H9 (cell line): ENCODE measurements around the gene ANKS3. TPM values are rescaled to one million over a fixed set of nuclear protein-coding genes. Genes with fewer than 3 reads are reported as not detected.

Experiments used
- DNase-seq: peaks from one replicate; pipeline ENCODE4 v3.0.0-alpha.2; 2017
- H2AFZ ChIP-seq: one replicate; pipeline ENCODE4 v1.6.1; 2013; ENCODE audit warnings: mild to moderate bottlenecking, low read length, control low read depth, moderate library complexity
- H2AK5ac ChIP-seq: 2 replicates; pipeline ENCODE4 v1.6.1; 2013; ENCODE audit warnings: low read length, control low read depth, mixed read lengths; ENCODE audit not compliant: insufficient read length
- H2BK120ac ChIP-seq: one replicate; pipeline ENCODE4 v1.6.1; 2013; ENCODE audit warnings: low read depth, mild to moderate bottlenecking, low read length, control low read depth, inconsistent platforms; ENCODE audit not compliant: poor library complexity, severe bottlenecking
- H2BK12ac ChIP-seq: 2 replicates; pipeline ENCODE4 v1.6.1; 2013; ENCODE audit warnings: low read length, control low read depth, mixed read lengths, low read depth; ENCODE audit not compliant: insufficient read length
- H2BK15ac ChIP-seq: 2 replicates; pipeline ENCODE4 v1.6.1; 2013; ENCODE audit warnings: low read depth, low read length, control low read depth
- H2BK20ac ChIP-seq: one replicate; pipeline ENCODE4 v1.6.1; 2013; ENCODE audit warnings: low read depth, mild to moderate bottlenecking, low read length, control low read depth, inconsistent platforms; ENCODE audit not compliant: poor library complexity, severe bottlenecking
- H2BK5ac ChIP-seq: 2 replicates; pipeline ENCODE4 v1.6.1; 2013; ENCODE audit warnings: low read length, control low read depth, mixed read lengths; ENCODE audit not compliant: insufficient read length
- H3K14ac ChIP-seq: 2 replicates; pipeline ENCODE4 v1.6.1; 2013; ENCODE audit warnings: low read length, control low read depth; ENCODE audit not compliant: insufficient read depth
- H3K18ac ChIP-seq: 2 replicates; pipeline ENCODE4 v1.6.1; 2013; ENCODE audit warnings: low read depth, mild to moderate bottlenecking, mixed read lengths, low read length, control low read depth; ENCODE audit not compliant: insufficient read length
- H3K23ac ChIP-seq: 2 replicates; pipeline ENCODE4 v1.6.1; 2013; ENCODE audit warnings: low read length, control low read depth, mixed read lengths, low read depth; ENCODE audit not compliant: insufficient read length
- H3K23me2 ChIP-seq: 2 replicates; pipeline ENCODE4 v1.6.1; 2013; ENCODE audit warnings: low read depth, mild to moderate bottlenecking, mixed read lengths, low read length, control low read depth; ENCODE audit not compliant: insufficient read length, poor library complexity, severe bottlenecking
- H3K27ac ChIP-seq: 2 replicates; pipeline ENCODE4 v1.5.1; 2013; ENCODE audit warnings: low read length, control low read depth, mixed read lengths, low read depth; ENCODE audit not compliant: insufficient read length
- H3K27me3 ChIP-seq: 2 replicates; pipeline ENCODE4 v1.6.1; 2013; ENCODE audit warnings: low read length, control low read depth, inconsistent platforms; ENCODE audit not compliant: insufficient read depth
- H3K4ac ChIP-seq: 2 replicates; pipeline ENCODE4 v1.6.1; 2013; ENCODE audit warnings: low read depth, mild to moderate bottlenecking, control low read depth, inconsistent platforms, low read length, moderate library complexity
- H3K4me1 ChIP-seq: 2 replicates; pipeline ENCODE4 v1.6.1; 2013; ENCODE audit warnings: low read length, control low read depth, inconsistent platforms; ENCODE audit not compliant: insufficient read depth
- H3K4me2 ChIP-seq: 2 replicates; pipeline ENCODE4 v1.6.1; 2013; ENCODE audit warnings: low read length, control low read depth, mixed read lengths; ENCODE audit not compliant: insufficient read length, insufficient read depth
- H3K56ac ChIP-seq: 2 replicates; pipeline ENCODE4 v1.6.1; 2013; ENCODE audit warnings: low read depth, mild to moderate bottlenecking, mixed read lengths, low read length, control low read depth; ENCODE audit not compliant: insufficient read length
- H3K79me1 ChIP-seq: 2 replicates; pipeline ENCODE4 v1.6.1; 2013; ENCODE audit warnings: low read depth, mild to moderate bottlenecking, moderate library complexity, low read length, control low read depth, inconsistent platforms; ENCODE audit not compliant: insufficient read depth, poor library complexity, severe bottlenecking
- H3K79me2 ChIP-seq: 2 replicates; pipeline ENCODE4 v1.6.1; 2013; ENCODE audit warnings: low read length, control low read depth, inconsistent platforms; ENCODE audit not compliant: insufficient read depth
- H3K9ac ChIP-seq: 2 replicates; pipeline ENCODE4 v1.6.1; 2013; ENCODE audit warnings: low read length, control low read depth, mixed read lengths; ENCODE audit not compliant: insufficient read length; ENCODE audit errors: extremely low read depth
- H3K9me3 ChIP-seq: one replicate; pipeline ENCODE4 v1.6.1; 2013; ENCODE audit warnings: low read depth, low read length, inconsistent platforms; ENCODE audit not compliant: control insufficient read depth
- H3T11ph ChIP-seq: one replicate; pipeline ENCODE4 v1.6.1; 2013; ENCODE audit warnings: mild to moderate bottlenecking, low read length, control low read depth, inconsistent platforms
- H4K20me1 ChIP-seq: one replicate; pipeline ENCODE4 v1.6.1; 2013; ENCODE audit not compliant: control insufficient read depth, insufficient read length, insufficient read depth
- H4K5ac ChIP-seq: 2 replicates; pipeline ENCODE4 v1.6.1; 2013; ENCODE audit warnings: low read depth, mild to moderate bottlenecking, mixed read lengths, low read length, control low read depth; ENCODE audit not compliant: insufficient read length
- H4K8ac ChIP-seq: replicated peaks from 2 replicates; pipeline ENCODE4 v1.6.1; 2013; ENCODE audit warnings: low read length, control low read depth, mixed read lengths, low read depth; ENCODE audit not compliant: insufficient read length
- H4K91ac ChIP-seq: 2 replicates; pipeline ENCODE4 v1.6.1; 2013; ENCODE audit warnings: low read depth, mild to moderate bottlenecking, moderate library complexity, mixed read lengths, low read length, control low read depth; ENCODE audit not compliant: insufficient read length
- H3K27ac Mint-ChIP-seq, 3 experiments: 2 replicates in 2 of 3; 3 replicates in 1 of 3; pipeline ENCODE4 v1.8.0; 2020 to 2021; ENCODE audit warnings: mixed read lengths in 3 of 3, mild to moderate bottlenecking in 1 of 3, moderate library complexity in 1 of 3
- H3K27me3 Mint-ChIP-seq: 2 replicates; pipeline ENCODE4 v1.8.0; 2021; ENCODE audit warnings: low read depth, mild to moderate bottlenecking, moderate library complexity, mixed read lengths
- H3K36me3 Mint-ChIP-seq, 3 experiments: 2 replicates in 2 of 3; 3 replicates in 1 of 3; pipeline ENCODE4 v1.8.0; 2020 to 2021; ENCODE audit warnings: low read depth in 3 of 3, mixed read lengths in 3 of 3; ENCODE audit not compliant: insufficient read depth in 1 of 3
- H3K4me1 Mint-ChIP-seq, 2 experiments: 2 replicates each; pipeline ENCODE4 v1.8.0; 2020; ENCODE audit warnings: mixed read lengths in 2 of 2
- H3K4me3 Mint-ChIP-seq, 2 experiments: 2 replicates in 1 of 2; 3 replicates in 1 of 2; pipeline ENCODE4 v1.8.0; 2020 to 2021; ENCODE audit warnings: mild to moderate bottlenecking in 2 of 2, mixed read lengths in 2 of 2, moderate library complexity in 1 of 2
- H3K9me3 Mint-ChIP-seq, 2 experiments: 2 replicates in 1 of 2; 3 replicates in 1 of 2; pipeline ENCODE4 v1.8.0; 2020; ENCODE audit warnings: mild to moderate bottlenecking in 2 of 2, mixed read lengths in 2 of 2, moderate library complexity in 1 of 2
- CTCF ChIP-seq: fragments of 200-600 bp; sonication (generic); conservative IDR thresholded peaks from 3 replicates; pipeline ENCODE4 v1.8.0; 2021; ENCODE audit warnings: antibody characterized with exemption, mild to moderate bottlenecking
- WGBS: extraction: QIAGEN DNeasy Blood & Tissue Kit; methylation state at CpG from one replicate; pipeline ENCODE4 v1.1.7; 2013; ENCODE audit warnings: missing lambda C conversion rate, low lambda C conversion rate, mixed read lengths; ENCODE audit not compliant: insufficient read length; ENCODE audit errors: extremely low coverage; 5-methylcytosine and 5-hydroxymethylcytosine counted together
- total RNA-seq: library from RNA; stranded (reverse); gene quantifications from 2 replicates; pipeline ENCODE4 v1.2.1, GENCODE V29; 2021

The ANKS3 gene
- total RNA-seq, 1 experiment from 2014 or later = 32.0 TPM

DNA sequence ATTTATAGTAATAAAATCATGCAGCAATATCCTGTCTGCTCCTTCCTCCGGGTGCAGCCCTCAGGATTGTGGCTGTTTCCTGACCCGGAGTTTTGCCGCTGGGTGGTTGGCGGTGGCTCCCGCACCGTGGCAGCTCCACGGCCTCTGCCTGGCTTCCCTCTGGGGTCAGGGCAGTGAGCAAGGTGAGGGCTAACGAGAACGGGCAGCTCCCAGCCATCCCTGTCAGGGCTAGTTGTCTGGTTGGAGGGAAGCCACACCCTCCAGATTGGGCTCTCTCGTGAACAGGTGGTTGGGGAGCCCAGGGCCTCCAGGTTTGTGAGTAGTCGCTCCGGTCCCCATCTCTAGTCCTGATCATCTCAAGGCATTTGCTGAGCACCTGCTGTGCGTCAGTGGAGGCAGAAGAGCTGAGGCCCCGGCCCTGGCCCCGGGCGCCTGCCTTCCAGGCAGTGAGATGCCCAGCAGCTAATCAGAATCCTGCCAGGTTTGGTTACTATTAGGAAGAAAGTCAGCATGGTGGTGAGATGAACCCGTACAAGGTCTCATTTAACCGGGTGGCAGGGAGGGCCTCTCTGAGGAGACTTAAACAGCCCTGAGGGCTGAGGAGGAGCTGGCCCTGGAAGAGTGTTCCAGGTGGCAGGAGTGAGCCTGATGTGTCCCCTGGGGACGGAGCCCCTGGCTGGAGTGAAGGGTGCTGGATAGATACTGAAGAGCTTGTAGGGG lies 43.0 kb downstream of the ANKS3 start:
- no peaks in the 10 kb centered on the region for H3K27me3 ChIP-seq
- peak overlapping the region in 1 of 2 experiments; percentile 24; a peak in 1 of 5 replicates for H3K4me3 Mint-ChIP-seq

More for the DNA sequence above, 43.0 kb downstream of the ANKS3 start:
- no peak overlapping the region for H4K5ac ChIP-seq
- Mint-ChIP-seq H3K36me3 (peaks cover 5 to 27% (median 26%) of the 10 kb centered on the region in 3 experiments; a peak in 6 of 7 replicates), H3K27me3 (peaks cover 2% of the 10 kb centered on the region; the same call in 1 of the 2 replicates), H3K27ac (peak overlapping the region in 1 of 3 experiments; percentile 86; a peak in 3 of 7 replicates), H3K9me3 (no peaks in the 10 kb centered on the region), H3K4me1 (peaks cover 2 to 3% of the 10 kb centered on the region in 2 experiments; a peak in 2 of 4 replicates)
- H3K23me2 ChIP-seq = peaks cover 3% of the 10 kb centered on the region
- no peak overlapping the region for H2BK120ac ChIP-seq
- no peak overlapping the region for H2BK20ac ChIP-seq
- no peak overlapping the region for H2BK12ac ChIP-seq
- no peak overlapping the region for H3K23ac ChIP-seq
- no peak overlapping the region for H2AK5ac ChIP-seq
- no peaks in the 10 kb centered on the region for H4K20me1 ChIP-seq
- H4K91ac ChIP-seq = no peak overlapping the region
- H2AFZ ChIP-seq = no peak overlapping the region
- no peak overlapping the region for H3K14ac ChIP-seq
- H3K4me2 ChIP-seq = no peak overlapping the region
- H3K56ac ChIP-seq = no peak overlapping the region
- no peak overlapping the region for H3K4ac ChIP-seq
- no peaks in the 10 kb centered on the region for H3K79me2 ChIP-seq
- H3K27ac ChIP-seq = no peak overlapping the region
- WGBS = no CpG with 5 or more reads among the region's 19 CpGs
- no peak for DNase-seq
- no peak overlapping the region for H3T11ph ChIP-seq
- H3K4me1 ChIP-seq = no peaks in the 10 kb centered on the region
- no peaks in the 10 kb centered on the region for H3K9me3 ChIP-seq
- H2BK5ac ChIP-seq = no peak overlapping the region
- H3K18ac ChIP-seq = no peak overlapping the region
- no peaks in the 10 kb centered on the region for H3K79me1 ChIP-seq
- H3K9ac ChIP-seq = no peak overlapping the region
- H4K8ac ChIP-seq = no peak overlapping the region
- H2BK15ac ChIP-seq = no peak overlapping the region
- TF ChIP-seq CTCF = no peak
